Keratinocyte (primary cell): ENCODE measurements around the gene PLCXD1. TPM values are rescaled to one million over a fixed set of nuclear protein-coding genes. Genes with fewer than 3 reads are reported as not detected.

Source experiments
- DNase-seq: peaks from one replicate; pipeline ENCODE4 v3.0.0-alpha.2; 2011; ENCODE audit warnings: low read depth, missing footprints, low spot score
- FAIRE-seq: peaks from 2 replicates; lab custom pipeline; 2011; peaks lifted over from hg19 to GRCh38; lab: Jason Lieb, UNC
- H2AFZ ChIP-seq: 2 replicates; pipeline ENCODE4 v1.6.0; 2012; ENCODE audit warnings: low read length, control low read depth, inconsistent platforms; ENCODE audit not compliant: control insufficient read depth
- H3K27ac ChIP-seq: 2 replicates; pipeline ENCODE4 v1.5.1; 2011; ENCODE audit warnings: low read length; ENCODE audit not compliant: control insufficient read depth, insufficient read depth
- H3K27me3 ChIP-seq: 3 replicates; pipeline ENCODE4 v1.6.0; 2011; ENCODE audit warnings: low read length; ENCODE audit not compliant: control insufficient read depth, insufficient read depth; ENCODE audit errors: extremely low read depth
- H3K36me3 ChIP-seq, 2 experiments: 2 replicates in 1 of 2; 3 replicates in 1 of 2; pipeline ENCODE4 v1.5.1; 2011; ENCODE audit warnings: low read length in 2 of 2, mild to moderate bottlenecking in 1 of 2; ENCODE audit not compliant: control insufficient read depth in 2 of 2, insufficient read depth in 2 of 2; ENCODE audit errors: extremely low read depth in 1 of 2
- H3K4me1 ChIP-seq: 3 replicates; pipeline ENCODE4 v1.5.1; 2011; ENCODE audit warnings: low read length; ENCODE audit not compliant: control insufficient read depth, insufficient read depth; ENCODE audit errors: extremely low read depth
- H3K4me2 ChIP-seq: 3 replicates; pipeline ENCODE4 v1.6.0; 2011; ENCODE audit warnings: low read depth, low read length; ENCODE audit not compliant: control insufficient read depth, insufficient read depth; ENCODE audit errors: extremely low read depth
- H3K4me3 ChIP-seq, 3 experiments: fragments of 200-600 bp in 1 of 3; sonication (generic) in 1 of 3; 2 replicates in 2 of 3; 3 replicates in 1 of 3; pipeline ENCODE4 v1.5.1; 2011 to 2016; ENCODE audit warnings: low read length in 3 of 3, mild to moderate bottlenecking in 3 of 3, control low read depth in 2 of 3, inconsistent platforms in 1 of 3, low read depth in 1 of 3, mixed read lengths in 1 of 3, mixed run types in 1 of 3, moderate library complexity in 1 of 3; ENCODE audit not compliant: control insufficient read depth in 2 of 3, insufficient read depth in 2 of 3; ENCODE audit errors: extremely low read depth in 1 of 3
- H3K79me2 ChIP-seq: 2 replicates; pipeline ENCODE4 v1.6.0; 2012; ENCODE audit warnings: low read length; ENCODE audit not compliant: control insufficient read depth, insufficient read depth
- H3K9ac ChIP-seq: 3 replicates; pipeline ENCODE4 v1.6.0; 2011; ENCODE audit warnings: low read length; ENCODE audit not compliant: control insufficient read depth, insufficient read depth; ENCODE audit errors: extremely low read depth
- H3K9me1 ChIP-seq: 3 replicates; pipeline ENCODE4 v1.6.0; 2011; ENCODE audit warnings: low read length; ENCODE audit not compliant: control insufficient read depth, insufficient read depth; ENCODE audit errors: extremely low read depth
- H3K9me3 ChIP-seq: 2 replicates; pipeline ENCODE4 v1.5.1; 2012; ENCODE audit warnings: low read depth, low read length; ENCODE audit not compliant: control insufficient read depth
- H4K20me1 ChIP-seq: 3 replicates; pipeline ENCODE4 v1.6.0; 2011; ENCODE audit warnings: low read length; ENCODE audit not compliant: control insufficient read depth, insufficient read depth; ENCODE audit errors: extremely low read depth
- EZH2 ChIP-seq: IDR thresholded peaks from one replicate; pipeline ENCODE4 v1.6.1; 2012; ENCODE audit warnings: inconsistent platforms, mild to moderate bottlenecking, low read length, moderate library complexity
- dilution Hi-C: fragments of 300-500 bp; cut with MboI; formaldehyde crosslinking; loops from one replicate; pipeline ENCODE4 v1.7.0; 2020; ENCODE audit warnings: low sequenced_read_pairs; ENCODE audit not compliant: extremely low pct_ligation_motif_present
- polyA plus RNA-seq, 5 experiments: library from polyadenylated mRNA; depleted of rRNA in 3 of 5; stranded (reverse) in 3 of 5; stranded (forward) in 1 of 5; unstranded in 1 of 5; fragments of >200 nt; gene quantifications; 1 replicate in 1 of 5; 2 replicates in 3 of 5; 3 replicates in 1 of 5; pipeline versions ENCODE4 v1.2.1 to v1.2.3, GENCODE V29; 2011 to 2012; ENCODE audit warnings: missing spikeins in 2 of 5, low read depth in 1 of 5, low replicate concordance in 1 of 5
- TF ChIP-seq, protein P1 (sequence below), 3 experiments: IDR thresholded peaks in 1 of 3; conservative IDR thresholded peaks in 1 of 3; optimal IDR thresholded peaks in 1 of 3; 2 replicates in 2 of 3; 3 replicates in 1 of 3; pipeline versions ENCODE3 to v1.5.1; 2011; ENCODE audit warnings: low read length in 3 of 3, mild to moderate bottlenecking in 3 of 3, moderate library complexity in 2 of 3, control low read depth in 1 of 3, inconsistent platforms in 1 of 3; ENCODE audit not compliant: insufficient read depth in 2 of 3; ENCODE audit errors: extremely low read depth in 1 of 3

PLCXD1 gene
- polyA plus RNA-seq, 1 donor (not counting 4 experiments of a cell fraction or from before 2014, with no cell fraction given): 6.3 TPM

DNA sequence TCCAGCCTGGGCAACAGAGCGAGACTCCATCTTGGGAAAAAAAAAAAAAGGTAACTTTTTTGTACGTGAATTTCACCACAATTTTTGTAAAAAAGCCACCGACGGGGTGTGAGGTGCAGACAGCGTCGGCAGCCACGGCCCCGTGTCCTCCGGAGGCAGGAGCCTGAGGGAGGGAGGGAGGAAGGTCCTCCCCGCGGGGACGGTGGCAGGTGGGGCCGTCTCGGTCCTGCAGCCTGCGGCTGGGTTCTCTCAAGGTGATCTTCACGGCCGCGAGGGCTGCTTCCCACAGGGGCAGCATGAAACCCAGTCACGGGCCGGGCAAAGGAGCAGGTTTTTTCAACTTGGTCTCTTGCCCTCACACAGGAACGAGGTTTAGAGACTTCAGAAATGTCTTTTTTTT is 14.0 kb downstream of the PLCXD1 start:
- H2AFZ ChIP-seq: no peak overlapping the region
- H3K9me3 ChIP-seq: no peaks in the 10 kb centered on the region
- no peak overlapping the region for H3K9ac ChIP-seq
- H4K20me1 ChIP-seq: no peaks in the 10 kb centered on the region
- H3K4me1 ChIP-seq: no peaks in the 10 kb centered on the region
- FAIRE-seq (no peak), DNase-seq (no peak)
- dilution Hi-C loops: no loop called here
- no peak overlapping the region for H3K27ac ChIP-seq
- no peak overlapping the region for H3K4me3 ChIP-seq
- no peaks in the 10 kb centered on the region for H3K79me2 ChIP-seq
- no peak for TF ChIP-seq EZH2
- TF ChIP-seq, protein P1, sequence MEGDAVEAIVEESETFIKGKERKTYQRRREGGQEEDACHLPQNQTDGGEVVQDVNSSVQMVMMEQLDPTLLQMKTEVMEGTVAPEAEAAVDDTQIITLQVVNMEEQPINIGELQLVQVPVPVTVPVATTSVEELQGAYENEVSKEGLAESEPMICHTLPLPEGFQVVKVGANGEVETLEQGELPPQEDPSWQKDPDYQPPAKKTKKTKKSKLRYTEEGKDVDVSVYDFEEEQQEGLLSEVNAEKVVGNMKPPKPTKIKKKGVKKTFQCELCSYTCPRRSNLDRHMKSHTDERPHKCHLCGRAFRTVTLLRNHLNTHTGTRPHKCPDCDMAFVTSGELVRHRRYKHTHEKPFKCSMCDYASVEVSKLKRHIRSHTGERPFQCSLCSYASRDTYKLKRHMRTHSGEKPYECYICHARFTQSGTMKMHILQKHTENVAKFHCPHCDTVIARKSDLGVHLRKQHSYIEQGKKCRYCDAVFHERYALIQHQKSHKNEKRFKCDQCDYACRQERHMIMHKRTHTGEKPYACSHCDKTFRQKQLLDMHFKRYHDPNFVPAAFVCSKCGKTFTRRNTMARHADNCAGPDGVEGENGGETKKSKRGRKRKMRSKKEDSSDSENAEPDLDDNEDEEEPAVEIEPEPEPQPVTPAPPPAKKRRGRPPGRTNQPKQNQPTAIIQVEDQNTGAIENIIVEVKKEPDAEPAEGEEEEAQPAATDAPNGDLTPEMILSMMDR (optimal IDR thresholded peaks at IDR 0.05 in 1 of 3, IDR thresholded peaks at IDR 0.05 in 1 of 3, conservative IDR thresholded peaks at IDR 0.05 in 1 of 3; ENCODE audit: extremely low read depth in 1 of 3, insufficient read depth in 2 of 3, low read length in 3 of 3): no peak
- H3K27me3 ChIP-seq: no peaks in the 10 kb centered on the region
- H3K36me3 ChIP-seq: peaks cover 2 to 9% of the 10 kb centered on the region in 2 experiments
- H3K4me2 ChIP-seq: no peak overlapping the region
- H3K9me1 ChIP-seq: no peaks in the 10 kb centered on the region

DNA sequence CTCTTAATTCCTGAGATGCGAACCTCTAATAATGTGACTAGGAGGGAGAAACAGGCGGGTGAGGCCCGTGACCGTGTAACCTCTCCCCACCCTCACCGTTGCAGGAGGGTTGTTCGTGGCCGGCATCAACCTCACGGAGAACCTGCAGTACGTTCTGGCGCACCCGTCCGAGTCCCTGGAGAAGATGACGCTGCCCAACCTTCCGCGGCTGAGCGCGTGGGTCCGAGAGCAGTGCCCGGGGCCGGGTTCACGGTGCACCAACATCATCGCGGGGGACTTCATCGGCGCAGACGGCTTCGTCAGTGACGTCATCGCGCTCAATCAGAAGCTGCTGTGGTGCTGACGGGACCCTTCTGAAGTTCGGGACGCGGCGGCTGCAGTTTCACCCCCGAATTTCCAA is 17.8 kb downstream of the PLCXD1 start:
- no peaks in the 10 kb centered on the region for H3K9me3 ChIP-seq
- no peaks in the 10 kb centered on the region for H3K27me3 ChIP-seq
- H3K27ac ChIP-seq: no peak overlapping the region
- DNase-seq (no peak), FAIRE-seq (no peak)
- H3K36me3 ChIP-seq: peaks cover 6% of the 10 kb centered on the region in 2 experiments
- no peaks in the 10 kb centered on the region for H3K4me1 ChIP-seq
- no peaks in the 10 kb centered on the region for H3K9me1 ChIP-seq
- H2AFZ ChIP-seq: no peak overlapping the region
- no peak overlapping the region for H3K4me2 ChIP-seq
- no peaks in the 10 kb centered on the region for H3K79me2 ChIP-seq
- H3K4me3 ChIP-seq: no peak overlapping the region
- H4K20me1 ChIP-seq: no peaks in the 10 kb centered on the region
- H3K9ac ChIP-seq: no peak overlapping the region
- dilution Hi-C loops: no loop called here
- TF ChIP-seq, protein P1 (optimal IDR thresholded peaks at IDR 0.05 in 1 of 3, IDR thresholded peaks at IDR 0.05 in 1 of 3, conservative IDR thresholded peaks at IDR 0.05 in 1 of 3; ENCODE audit: extremely low read depth in 1 of 3, insufficient read depth in 2 of 3, low read length in 3 of 3): no peak
- no peak for TF ChIP-seq EZH2
